AG09309 (cell line): ENCODE data around the gene ATP2C2.
"Not testable (repeated sequence)": the region's sequence is repeated elsewhere in the genome, so short reads cannot be mapped to it uniquely, and the experiment has no call there.

Experiments used
- DNase-seq: peaks from one replicate; pipeline ENCODE4 v3.0.0-alpha.2; 2010; ENCODE audit warnings: low read depth
- H3K4me3 ChIP-seq: 2 replicates; pipeline ENCODE4 v1.5.1; 2011; ENCODE audit warnings: mild to moderate bottlenecking, low read depth, low read length, moderate library complexity; ENCODE audit not compliant: control insufficient read depth
- TF ChIP-seq, protein P1 (sequence below): IDR thresholded peaks from 2 replicates; pipeline ENCODE4 v1.5.1; 2011; ENCODE audit warnings: mild to moderate bottlenecking, low read depth, low read length, inconsistent platforms; ENCODE audit not compliant: insufficient read depth, control insufficient read depth; ENCODE audit errors: missing control alignments

The ATP2C2 gene

DNA sequence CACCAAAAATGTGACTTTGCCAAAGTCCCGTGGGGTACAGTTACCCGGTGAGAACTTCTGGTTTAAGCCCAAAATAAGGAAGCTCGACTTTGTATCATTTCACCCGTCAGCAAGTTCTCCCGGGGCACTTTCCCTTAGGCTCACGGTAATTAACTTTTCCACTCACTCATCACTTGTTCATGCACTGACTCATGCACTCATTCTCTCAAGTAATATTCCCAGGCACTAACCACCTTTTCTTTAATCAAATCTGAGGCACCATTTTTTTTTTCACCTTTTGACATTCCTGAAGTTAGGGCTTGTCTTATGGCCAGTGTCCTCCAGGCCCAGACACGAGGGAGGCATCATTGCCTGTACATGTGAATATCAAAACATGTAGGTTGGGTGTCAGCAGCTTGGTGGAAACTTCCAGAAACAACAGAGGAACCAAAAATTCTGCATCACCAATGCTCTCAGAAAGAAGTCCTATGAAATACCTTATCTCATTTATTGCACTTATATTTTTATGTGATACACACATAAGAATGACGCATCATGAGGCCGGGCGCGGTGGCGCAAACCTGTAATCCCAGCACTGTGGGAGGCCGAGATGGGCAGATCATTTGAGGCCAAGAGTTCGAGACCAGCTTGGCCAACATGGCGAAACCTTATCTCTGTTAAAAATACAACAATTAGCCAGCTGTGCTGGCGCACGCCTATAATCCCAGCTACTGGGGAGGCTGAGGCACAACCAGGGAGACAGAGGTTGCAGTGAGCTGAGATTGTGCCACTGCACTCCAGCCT is 36.1 kb upstream of the ATP2C2 start:
- H3K4me3 ChIP-seq: no peak overlapping the region
- no peak for DNase-seq
- TF ChIP-seq, protein P1, sequence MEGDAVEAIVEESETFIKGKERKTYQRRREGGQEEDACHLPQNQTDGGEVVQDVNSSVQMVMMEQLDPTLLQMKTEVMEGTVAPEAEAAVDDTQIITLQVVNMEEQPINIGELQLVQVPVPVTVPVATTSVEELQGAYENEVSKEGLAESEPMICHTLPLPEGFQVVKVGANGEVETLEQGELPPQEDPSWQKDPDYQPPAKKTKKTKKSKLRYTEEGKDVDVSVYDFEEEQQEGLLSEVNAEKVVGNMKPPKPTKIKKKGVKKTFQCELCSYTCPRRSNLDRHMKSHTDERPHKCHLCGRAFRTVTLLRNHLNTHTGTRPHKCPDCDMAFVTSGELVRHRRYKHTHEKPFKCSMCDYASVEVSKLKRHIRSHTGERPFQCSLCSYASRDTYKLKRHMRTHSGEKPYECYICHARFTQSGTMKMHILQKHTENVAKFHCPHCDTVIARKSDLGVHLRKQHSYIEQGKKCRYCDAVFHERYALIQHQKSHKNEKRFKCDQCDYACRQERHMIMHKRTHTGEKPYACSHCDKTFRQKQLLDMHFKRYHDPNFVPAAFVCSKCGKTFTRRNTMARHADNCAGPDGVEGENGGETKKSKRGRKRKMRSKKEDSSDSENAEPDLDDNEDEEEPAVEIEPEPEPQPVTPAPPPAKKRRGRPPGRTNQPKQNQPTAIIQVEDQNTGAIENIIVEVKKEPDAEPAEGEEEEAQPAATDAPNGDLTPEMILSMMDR: no peak

DNA sequence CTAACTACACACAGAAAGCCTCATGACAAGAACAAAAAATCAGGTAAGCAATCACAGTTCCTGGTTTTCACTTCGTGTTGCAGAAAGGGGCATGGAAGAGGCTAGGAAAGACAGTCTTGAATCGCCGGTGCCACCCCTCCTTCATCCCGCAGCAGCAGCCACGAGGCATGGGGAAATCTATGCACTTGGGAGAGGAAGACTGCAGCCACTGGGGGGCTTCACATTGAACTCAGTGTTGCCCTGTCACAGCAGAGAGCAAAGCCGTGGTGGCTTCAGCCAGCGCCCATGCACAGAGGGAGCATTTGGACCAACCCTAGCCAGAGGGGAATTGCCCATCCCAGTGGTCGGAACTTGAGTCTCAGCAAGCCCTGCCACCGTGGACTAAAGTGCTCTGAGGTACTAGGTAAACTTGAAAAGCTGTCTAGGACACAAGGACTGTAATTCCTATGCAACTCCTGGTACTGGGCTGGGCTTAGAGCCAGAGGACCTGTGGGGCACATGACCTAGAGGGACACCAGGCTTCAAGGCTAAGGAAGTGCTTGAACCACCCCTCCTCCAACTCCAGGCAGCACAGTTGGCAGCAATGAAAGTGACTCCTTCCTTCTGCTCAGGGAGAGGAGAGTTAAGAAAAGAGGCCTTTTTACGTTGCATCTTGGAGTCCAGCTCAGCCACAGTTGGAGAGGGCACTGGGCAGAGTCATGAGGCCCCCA is 35.2 kb upstream of the ATP2C2 start:
- no peak for DNase-seq
- TF ChIP-seq, protein P1: no peak
- no peak overlapping the region for H3K4me3 ChIP-seq

DNA sequence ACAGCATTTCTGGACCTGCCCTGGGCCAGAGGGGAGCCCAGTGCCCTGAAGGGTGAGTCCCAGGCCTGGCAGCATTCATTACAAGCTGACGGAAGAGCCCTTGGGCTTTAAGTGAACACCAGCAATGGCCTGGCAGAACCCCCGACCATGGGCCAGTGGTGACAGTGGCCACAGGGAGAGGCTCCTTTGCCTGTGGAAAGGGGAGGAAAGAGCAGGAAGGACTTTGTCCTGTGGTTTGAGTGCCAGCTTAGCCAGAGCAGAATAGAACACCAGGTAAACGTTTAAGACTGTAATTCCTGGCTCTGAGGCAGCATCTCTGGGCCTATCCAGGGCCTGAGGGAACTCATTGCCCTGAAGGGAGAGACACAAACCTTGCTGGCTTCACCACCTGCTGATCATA is 34.3 kb upstream of the ATP2C2 start:
- TF ChIP-seq, protein P1: no peak
- no peak overlapping the region for H3K4me3 ChIP-seq
- no peak for DNase-seq

DNA sequence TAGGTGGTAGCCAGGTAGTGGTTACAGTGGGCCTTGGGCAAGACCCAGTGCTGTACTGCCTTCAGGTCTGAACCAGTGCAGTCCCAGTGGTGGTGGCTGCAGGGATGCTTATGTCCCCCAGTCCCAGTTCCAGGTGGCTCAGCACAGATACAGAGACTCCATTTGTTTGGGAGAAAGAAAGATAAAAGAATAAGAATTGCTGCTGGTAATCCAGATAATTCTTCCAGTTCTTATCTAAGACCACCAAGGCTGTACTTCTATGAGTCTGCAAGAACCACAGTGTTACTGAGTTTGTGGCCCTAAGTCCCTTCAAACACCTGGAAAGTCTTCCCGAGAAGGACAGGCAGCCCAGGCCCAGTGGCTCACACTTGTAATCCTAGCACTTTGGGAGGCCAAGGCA is 33.9 kb upstream of the ATP2C2 start:
- TF ChIP-seq, protein P1: no peak
- DNase-seq: no peak
- H3K4me3 ChIP-seq: no peak overlapping the region

DNA sequence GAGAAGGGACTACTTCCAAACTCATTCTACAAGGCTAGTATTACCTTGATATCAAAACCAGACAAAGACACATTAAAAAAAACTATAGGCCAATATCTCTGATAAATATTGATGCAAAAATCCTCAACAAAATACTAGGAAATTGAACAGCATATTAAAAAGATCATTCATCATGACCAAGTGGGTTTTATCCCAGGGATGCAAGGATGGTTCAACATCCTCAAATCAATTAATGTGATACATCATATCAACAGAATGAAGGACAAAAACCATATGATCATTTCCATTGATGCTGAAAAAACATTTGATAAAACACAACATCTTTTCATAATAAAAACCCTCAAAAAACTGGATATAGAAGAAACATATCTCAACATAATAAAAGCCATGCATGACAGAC is 31.1 kb upstream of the ATP2C2 start:
- DNase-seq, H3K4me3 ChIP-seq: not testable (repeated sequence)

DNA sequence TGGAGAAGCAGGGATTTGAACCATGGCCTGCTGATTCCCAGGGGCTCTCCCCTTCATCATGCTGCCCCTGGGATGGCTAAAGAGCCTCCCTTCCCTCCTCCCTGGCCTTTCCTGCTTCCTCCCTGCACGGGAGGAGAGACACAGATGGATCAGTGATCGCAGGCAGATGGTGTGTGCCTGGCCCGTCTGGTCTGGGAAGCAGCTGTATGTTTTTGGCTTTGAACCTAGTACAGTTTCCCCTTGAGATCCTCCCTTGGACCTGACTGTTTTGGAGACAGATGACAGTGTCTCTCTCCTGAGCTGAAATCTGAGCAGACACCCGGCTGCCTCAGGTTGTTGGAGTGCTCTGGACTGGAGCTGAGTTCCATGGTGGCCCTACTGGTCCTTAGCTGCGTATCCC is 29.0 kb upstream of the ATP2C2 start:
- DNase-seq: no peak
- no peak overlapping the region for H3K4me3 ChIP-seq
- TF ChIP-seq, protein P1: no peak

DNA sequence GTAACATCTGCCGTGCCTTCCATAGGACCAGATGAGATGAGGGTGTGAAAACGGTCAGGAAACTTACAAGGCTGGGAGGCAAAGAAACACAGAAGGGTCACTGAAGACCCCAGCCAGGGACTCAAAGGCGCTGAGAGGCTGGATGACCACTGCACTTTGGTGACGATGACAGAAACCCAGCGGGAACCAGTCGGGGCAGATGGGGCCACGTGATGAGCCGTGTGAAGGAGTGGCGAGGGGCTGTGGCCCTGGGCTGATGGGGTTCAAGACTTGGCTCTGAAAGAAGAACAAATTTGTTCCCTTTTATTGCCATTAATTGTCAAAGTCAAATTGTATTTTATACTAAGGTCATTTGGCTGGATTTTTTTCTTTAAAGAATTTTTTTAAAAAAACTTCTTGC is 28.6 kb upstream of the ATP2C2 start:
- no peak for DNase-seq
- TF ChIP-seq, protein P1: no peak
- H3K4me3 ChIP-seq: no peak overlapping the region
